ENCODE data around the gene CALN1. TPM values are rescaled to one million over a fixed set of nuclear protein-coding genes. Genes with fewer than 3 reads are reported as not detected.

The CALN1 gene
- total RNA-seq, 2 donors from 2014 or later = 4.3 to 6.9 TPM

DNA sequence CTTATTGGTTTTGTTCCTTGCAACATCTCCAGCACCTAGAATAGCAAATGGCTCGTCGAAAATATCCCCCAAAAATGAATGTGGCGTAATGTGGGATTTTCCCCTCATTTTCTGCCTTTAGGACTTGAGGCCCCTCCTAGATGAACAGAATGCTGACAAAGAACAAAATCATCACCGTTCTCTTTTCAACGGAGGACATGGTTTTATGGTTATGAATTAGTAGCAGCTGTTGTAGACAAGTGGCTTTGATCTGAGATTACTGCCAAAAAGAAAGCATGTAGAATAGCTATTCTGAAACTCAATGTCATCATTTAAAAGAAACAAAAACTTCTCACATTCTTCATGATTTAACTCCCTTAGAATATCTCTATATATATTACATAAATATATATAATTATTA, 17.2 kb upstream of the CALN1 start:
- 93 to 96% methylated on average over 3 to 5 of the region's 5 CpGs for WGBS, 2 experiments (ENCODE audit: insufficient coverage in 1 of 2, insufficient read length in 1 of 2)
- H3K4me1 ChIP-seq (ENCODE audit: control insufficient read depth, insufficient read depth, low read length) = peaks cover 3% of the 10 kb centered on the region
- no peaks in the 10 kb centered on the region for H3K9me3 Mint-ChIP-seq
- no peak overlapping the region for H3K4me3 Mint-ChIP-seq
- H3K9me3 ChIP-seq (ENCODE audit: control insufficient read depth, low read length) = no peaks in the 10 kb centered on the region
- DNase-seq = no peak
- no peak overlapping the region for H3K27ac ChIP-seq (ENCODE audit: low read depth, low read length)
- no peaks in the 10 kb centered on the region for H3K27me3 Mint-ChIP-seq (ENCODE audit: insufficient read depth)
- no peak overlapping the region for H3K4me3 ChIP-seq (ENCODE audit: low read length)
- TF ChIP-seq, protein P1, sequence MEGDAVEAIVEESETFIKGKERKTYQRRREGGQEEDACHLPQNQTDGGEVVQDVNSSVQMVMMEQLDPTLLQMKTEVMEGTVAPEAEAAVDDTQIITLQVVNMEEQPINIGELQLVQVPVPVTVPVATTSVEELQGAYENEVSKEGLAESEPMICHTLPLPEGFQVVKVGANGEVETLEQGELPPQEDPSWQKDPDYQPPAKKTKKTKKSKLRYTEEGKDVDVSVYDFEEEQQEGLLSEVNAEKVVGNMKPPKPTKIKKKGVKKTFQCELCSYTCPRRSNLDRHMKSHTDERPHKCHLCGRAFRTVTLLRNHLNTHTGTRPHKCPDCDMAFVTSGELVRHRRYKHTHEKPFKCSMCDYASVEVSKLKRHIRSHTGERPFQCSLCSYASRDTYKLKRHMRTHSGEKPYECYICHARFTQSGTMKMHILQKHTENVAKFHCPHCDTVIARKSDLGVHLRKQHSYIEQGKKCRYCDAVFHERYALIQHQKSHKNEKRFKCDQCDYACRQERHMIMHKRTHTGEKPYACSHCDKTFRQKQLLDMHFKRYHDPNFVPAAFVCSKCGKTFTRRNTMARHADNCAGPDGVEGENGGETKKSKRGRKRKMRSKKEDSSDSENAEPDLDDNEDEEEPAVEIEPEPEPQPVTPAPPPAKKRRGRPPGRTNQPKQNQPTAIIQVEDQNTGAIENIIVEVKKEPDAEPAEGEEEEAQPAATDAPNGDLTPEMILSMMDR (conservative IDR thresholded peaks at IDR 0.05) = no peak
- H3K36me3 Mint-ChIP-seq (ENCODE audit: low read depth) = no peaks in the 10 kb centered on the region
- no peak overlapping the region for H3K9ac ChIP-seq (ENCODE audit: extremely low read depth, low read length, poor library complexity, severe bottlenecking)
- no peak overlapping the region for H3K27ac Mint-ChIP-seq
- no peaks in the 10 kb centered on the region for H3K36me3 ChIP-seq (ENCODE audit: control insufficient read depth, insufficient read depth, low read length)
- peaks cover 2% of the 10 kb centered on the region for H3K4me1 Mint-ChIP-seq
- no peaks in the 10 kb centered on the region for H3K27me3 ChIP-seq (ENCODE audit: control insufficient read depth, insufficient read depth, low read length, poor library complexity, severe bottlenecking)

DNA sequence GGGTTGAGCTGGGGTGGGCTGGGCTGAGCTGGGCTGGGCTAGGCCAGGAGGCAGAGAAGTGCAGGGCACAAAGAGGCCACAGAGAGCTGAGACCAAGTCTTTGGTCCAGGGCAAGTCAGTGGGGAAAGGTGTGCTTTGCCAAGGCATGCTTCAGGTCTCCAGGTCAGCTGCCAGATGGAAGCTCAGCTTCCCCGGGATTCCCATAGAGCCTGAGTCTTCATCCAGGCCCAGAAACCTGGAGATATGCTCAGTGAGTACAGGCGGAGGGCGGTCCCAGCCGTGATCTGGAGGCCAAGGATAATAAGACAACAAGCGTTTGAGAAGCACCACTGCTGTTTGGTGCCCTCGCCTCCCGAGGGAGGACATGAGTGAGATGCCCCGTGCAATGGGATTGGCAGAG, 4.7 kb upstream of the CALN1 start:
- H3K9me3 ChIP-seq (ENCODE audit: control insufficient read depth, low read length) = no peaks in the 10 kb centered on the region
- H3K9ac ChIP-seq (ENCODE audit: extremely low read depth, low read length, poor library complexity, severe bottlenecking) = no peak overlapping the region
- H3K4me3 ChIP-seq (ENCODE audit: low read length) = no peak overlapping the region
- H3K27ac ChIP-seq (ENCODE audit: low read depth, low read length) = no peak overlapping the region
- H3K36me3 ChIP-seq (ENCODE audit: control insufficient read depth, insufficient read depth, low read length) = no peaks in the 10 kb centered on the region
- peaks cover 6% of the 10 kb centered on the region for H3K27me3 Mint-ChIP-seq (ENCODE audit: insufficient read depth)
- 92 to 100% methylated on average over 5 to 8 of the region's 8 CpGs for WGBS, 2 experiments (ENCODE audit: insufficient coverage in 1 of 2, insufficient read length in 1 of 2)
- no peaks in the 10 kb centered on the region for H3K27me3 ChIP-seq (ENCODE audit: control insufficient read depth, insufficient read depth, low read length, poor library complexity, severe bottlenecking)
- DNase-seq = no peak
- TF ChIP-seq, protein P1 (conservative IDR thresholded peaks at IDR 0.05) = no peak
- H3K9me3 Mint-ChIP-seq = peaks cover 11% of the 10 kb centered on the region
- H3K36me3 Mint-ChIP-seq (ENCODE audit: low read depth) = no peaks in the 10 kb centered on the region
- H3K4me3 Mint-ChIP-seq = no peak overlapping the region
- H3K4me1 ChIP-seq (ENCODE audit: control insufficient read depth, insufficient read depth, low read length) = no peaks in the 10 kb centered on the region
- no peaks in the 10 kb centered on the region for H3K4me1 Mint-ChIP-seq
- no peak overlapping the region for H3K27ac Mint-ChIP-seq

DNA sequence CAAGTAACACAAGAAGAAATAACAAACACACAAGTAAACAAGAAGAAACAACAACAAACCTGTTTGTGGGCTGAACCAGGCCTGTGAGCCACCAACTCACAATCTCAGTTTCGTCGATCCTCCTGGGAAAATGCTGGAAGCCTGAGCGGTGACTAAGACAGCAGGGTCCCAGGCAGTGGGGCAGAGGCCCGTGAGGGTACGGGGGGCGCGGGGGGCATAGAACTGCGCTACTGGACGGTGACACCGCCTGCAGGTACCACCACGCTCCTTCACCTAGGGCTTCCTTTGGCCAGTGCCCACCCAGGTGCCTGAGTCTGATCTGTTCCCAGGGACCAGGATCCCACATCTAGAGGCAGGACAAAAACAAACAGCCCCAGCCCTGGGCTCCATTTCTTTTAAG, 3.4 kb upstream of the CALN1 start:
- no peaks in the 10 kb centered on the region for H3K9me3 ChIP-seq (ENCODE audit: control insufficient read depth, low read length)
- peaks cover 6% of the 10 kb centered on the region for H3K27me3 Mint-ChIP-seq (ENCODE audit: insufficient read depth)
- H3K36me3 ChIP-seq (ENCODE audit: control insufficient read depth, insufficient read depth, low read length) = no peaks in the 10 kb centered on the region
- 79 to 94% methylated on average over 4 to 11 of the region's 11 CpGs for WGBS, 2 experiments (ENCODE audit: insufficient coverage in 1 of 2, insufficient read length in 1 of 2)
- H3K36me3 Mint-ChIP-seq (ENCODE audit: low read depth) = no peaks in the 10 kb centered on the region
- H3K9ac ChIP-seq (ENCODE audit: extremely low read depth, low read length, poor library complexity, severe bottlenecking) = no peak overlapping the region
- TF ChIP-seq, protein P1 (conservative IDR thresholded peaks at IDR 0.05) = no peak
- no peaks in the 10 kb centered on the region for H3K27me3 ChIP-seq (ENCODE audit: control insufficient read depth, insufficient read depth, low read length, poor library complexity, severe bottlenecking)
- no peak overlapping the region for H3K4me3 Mint-ChIP-seq
- H3K4me1 ChIP-seq (ENCODE audit: control insufficient read depth, insufficient read depth, low read length) = no peaks in the 10 kb centered on the region
- H3K9me3 Mint-ChIP-seq = peaks cover 11% of the 10 kb centered on the region
- DNase-seq = no peak
- H3K4me3 ChIP-seq (ENCODE audit: low read length) = no peak overlapping the region
- no peaks in the 10 kb centered on the region for H3K4me1 Mint-ChIP-seq
- H3K27ac Mint-ChIP-seq = no peak overlapping the region
- H3K27ac ChIP-seq (ENCODE audit: low read depth, low read length) = no peak overlapping the region

Data from endodermal cell (in vitro differentiated cells).